Measurements from ENCODE around the gene EPS8L2. TPM values are rescaled to one million over a fixed set of nuclear protein-coding genes. Genes with fewer than 3 reads are reported as not detected.

The EPS8L2 gene
- total RNA-seq, 4 donors from 2014 or later, result 163 to 367 (median 238) TPM

GRCh38 chr11:749731-750130 lies 43.7 kb downstream of the EPS8L2 start:
- H3K27ac ChIP-seq, result peak overlapping the region in 3 of 4 donors; percentile 94 to 96 (median 94)
- no peak for DNase-seq
- H3K4me1 ChIP-seq, result peaks cover 4 to 53% (median 22%) of the 10 kb centered on the region in 3 donors
- TF ChIP-seq POLR2A (IDR thresholded peaks at IDR 0.05), result no peak
- TF ChIP-seq CTCF (IDR thresholded peaks at IDR 0.05), result no peak
- H3K27me3 ChIP-seq, result no peaks in the 10 kb centered on the region
- intact Hi-C loops (cut with DNase I), result no loop called here
- WGBS, 2 donors, result 51 to 53% methylated on average over 2 of the region's 2 CpGs
- H3K36me3 ChIP-seq, result peaks cover 0 to 43% (median 0%) of the 10 kb centered on the region in 3 donors
- H3K4me3 ChIP-seq, result peak overlapping the region in 3 of 4 donors; percentile 83 to 96 (median 88)
- no peaks in the 10 kb centered on the region for H3K9me3 ChIP-seq

- peak overlapping the region in 1 of 4 donors; percentile 1 for H3K27ac ChIP-seq
- H3K4me3 ChIP-seq, result no peak overlapping the region
- no peak for DNase-seq
- no peaks in the 10 kb centered on the region for H3K9me3 ChIP-seq
- H3K4me1 ChIP-seq, result peaks cover 0 to 30% (median 7%) of the 10 kb centered on the region in 3 donors
- TF ChIP-seq CTCF (IDR thresholded peaks at IDR 0.05) (no peak), POLR2A (IDR thresholded peaks at IDR 0.05) (no peak)
- H3K36me3 ChIP-seq, result peaks cover 47 to 97% (median 79%) of the 10 kb centered on the region in 3 donors
- H3K27me3 ChIP-seq, result no peaks in the 10 kb centered on the region
- intact Hi-C loops (cut with DNase I), result no loop called here
These were observed 54.2 kb downstream of the EPS8L2 start for GRCh38 chr11:760236-760635.

- 82 to 91% methylated on average over 7 to 8 of the region's 8 CpGs for WGBS, 2 donors
- Histone ChIP-seq H3K36me3 (peaks cover 57 to 97% (median 78%) of the 10 kb centered on the region in 3 donors), H3K27me3 (no peaks in the 10 kb centered on the region), H3K4me3 (no peak overlapping the region), H3K4me1 (peaks cover 0 to 36% (median 7%) of the 10 kb centered on the region in 3 donors), H3K9me3 (no peaks in the 10 kb centered on the region), H3K27ac (peak overlapping the region; percentile 78 to 89 (median 86))
- intact Hi-C loops (cut with DNase I), result no loop called here
- TF ChIP-seq CTCF (IDR thresholded peaks at IDR 0.05), result peak in 1 of 6 experiments; percentile 4
- TF ChIP-seq POLR2A (IDR thresholded peaks at IDR 0.05), result no peak
- no peak for DNase-seq
These were observed 55.6 kb downstream of the EPS8L2 start for GRCh38 chr11:761526-762108.

- 21 to 54% methylated on average over 7 of the region's 10 CpGs for WGBS, 2 donors
- Histone ChIP-seq H3K4me1 (peaks cover 0 to 36% (median 7%) of the 10 kb centered on the region in 3 donors), H3K27me3 (no peaks in the 10 kb centered on the region), H3K9me3 (no peaks in the 10 kb centered on the region), H3K4me3 (no peak overlapping the region), H3K36me3 (peaks cover 48 to 97% (median 70%) of the 10 kb centered on the region in 3 donors), H3K27ac (peak overlapping the region; percentile 78 to 89 (median 86))
- intact Hi-C loops (cut with DNase I), result no loop called here
- no peak for DNase-seq
- peak in 4 of 6 experiments; percentile 12 to 52 (median 24) for TF ChIP-seq CTCF (IDR thresholded peaks at IDR 0.05)
- TF ChIP-seq POLR2A (IDR thresholded peaks at IDR 0.05), result peak in 1 of 4 donors; percentile 14
These were observed 56.5 kb downstream of the EPS8L2 start for GRCh38 chr11:762421-763072.

- intact Hi-C loops (cut with DNase I), result no loop called here
- Histone ChIP-seq H3K9me3 (no peaks in the 10 kb centered on the region), H3K36me3 (peaks cover 43 to 97% (median 67%) of the 10 kb centered on the region in 3 donors), H3K27ac (peak overlapping the region; percentile 78 to 89 (median 86)), H3K4me1 (peaks cover 0 to 36% (median 7%) of the 10 kb centered on the region in 3 donors), H3K27me3 (no peaks in the 10 kb centered on the region), H3K4me3 (no peak overlapping the region)
- 58 to 60% methylated on average over 2 of the region's 24 CpGs for WGBS, 2 donors
- TF ChIP-seq CTCF (IDR thresholded peaks at IDR 0.05) (no peak), POLR2A (IDR thresholded peaks at IDR 0.05) (no peak)
- DNase-seq, result no peak
These were observed 57.0 kb downstream of the EPS8L2 start for GRCh38 chr11:763073-763463.

All from esophagus squamous epithelium (tissue), 5 donors.